ENCODE results near the gene WDR1. TPM values are rescaled to one million over a fixed set of nuclear protein-coding genes. Genes with fewer than 3 reads are reported as not detected.

WDR1 gene
- total RNA-seq, 4 donors from 2014 or later = 122 to 238 (median 213) TPM

GRCh38 chr4:10099499-10100325, 16.9 kb downstream of the WDR1 start:
- no peaks in the 10 kb centered on the region for H3K9me3 ChIP-seq
- peaks cover 40 to 63% of the 10 kb centered on the region in 2 donors for H3K4me1 ChIP-seq
- no peak overlapping the region for H3K27ac ChIP-seq
- peaks cover 49% of the 10 kb centered on the region in 2 donors for H3K36me3 ChIP-seq
- intact Hi-C loops (cut with DNase I) = no loop called here
- DNase-seq = no peak
- TF ChIP-seq POLR2A (IDR thresholded peaks at IDR 0.05) (no peak), CTCF (IDR thresholded peaks at IDR 0.05) (no peak)
- WGBS, 2 donors = 86 to 87% methylated on average over 24 to 25 of the region's 25 CpGs
- H3K4me3 ChIP-seq (replicated peaks in 1 of 3) = no peak overlapping the region
- H3K27me3 ChIP-seq = no peaks in the 10 kb centered on the region

- Histone ChIP-seq H3K4me3 (replicated peaks in 1 of 3) (no peak overlapping the region), H3K36me3 (peaks cover 55 to 58% of the 10 kb centered on the region in 2 donors), H3K9me3 (no peaks in the 10 kb centered on the region), H3K4me1 (peaks cover 46 to 63% of the 10 kb centered on the region in 2 donors), H3K27ac (peak overlapping the region in 2 of 3 donors; percentile 8 to 10), H3K27me3 (no peaks in the 10 kb centered on the region)
- 75 to 87% methylated on average over 6 to 10 of the region's 12 CpGs for WGBS, 2 donors
- intact Hi-C loops (cut with DNase I) = no loop called here
- TF ChIP-seq POLR2A (IDR thresholded peaks at IDR 0.05) (no peak), CTCF (IDR thresholded peaks at IDR 0.05) (no peak)
- DNase-seq = no peak
These were observed 17.8 kb downstream of the WDR1 start for GRCh38 chr4:10098780-10099160.

- Histone ChIP-seq H3K9me3 (no peaks in the 10 kb centered on the region), H3K4me3 (replicated peaks in 1 of 3) (no peak overlapping the region), H3K4me1 (peaks cover 49 to 65% of the 10 kb centered on the region in 2 donors), H3K27me3 (no peaks in the 10 kb centered on the region), H3K27ac (peak overlapping the region in 2 of 3 donors; percentile 8 to 10), H3K36me3 (peaks cover 55 to 58% of the 10 kb centered on the region in 2 donors)
- WGBS, 2 donors = 83 to 94% methylated on average over 7 of the region's 9 CpGs
- no peak for DNase-seq
- TF ChIP-seq POLR2A (IDR thresholded peaks at IDR 0.05) = no peak
- TF ChIP-seq CTCF (IDR thresholded peaks at IDR 0.05) = no peak
- intact Hi-C loops (cut with DNase I) = no loop called here
These were observed 18.5 kb downstream of the WDR1 start for GRCh38 chr4:10097906-10098779.

- DNase-seq = no peak
- Histone ChIP-seq H3K4me3 (replicated peaks in 1 of 3) (no peak overlapping the region), H3K27ac (peak overlapping the region in 2 of 3 donors; percentile 37 to 49), H3K4me1 (peaks cover 44 to 70% of the 10 kb centered on the region in 2 donors), H3K27me3 (no peaks in the 10 kb centered on the region), H3K36me3 (peaks cover 58 to 59% of the 10 kb centered on the region in 2 donors), H3K9me3 (no peaks in the 10 kb centered on the region)
- TF ChIP-seq POLR2A (IDR thresholded peaks at IDR 0.05) = no peak
- no peak for TF ChIP-seq CTCF (IDR thresholded peaks at IDR 0.05)
- intact Hi-C loops (cut with DNase I) = no loop called here
- 80 to 89% methylated on average over 9 of the region's 9 CpGs for WGBS, 2 donors
These were observed 19.6 kb downstream of the WDR1 start for GRCh38 chr4:10096978-10097335.

Data from thyroid gland (tissue), 4 donors.